NCI-H146 treated with DMSO at 0.1 percent for 48 hours (cell line): ENCODE results near the gene SLC24A4.

ENCODE experiments used
- DNase-seq: peaks from one replicate; lab custom pipeline; 2025; ENCODE audit not compliant: unreplicated experiment; lab: John Stamatoyannopoulos, UW

Gene SLC24A4

GRCh38 chr14:92514844-92515514, 192.0 kb downstream of the SLC24A4 start:
- no peak for DNase-seq

DNA sequence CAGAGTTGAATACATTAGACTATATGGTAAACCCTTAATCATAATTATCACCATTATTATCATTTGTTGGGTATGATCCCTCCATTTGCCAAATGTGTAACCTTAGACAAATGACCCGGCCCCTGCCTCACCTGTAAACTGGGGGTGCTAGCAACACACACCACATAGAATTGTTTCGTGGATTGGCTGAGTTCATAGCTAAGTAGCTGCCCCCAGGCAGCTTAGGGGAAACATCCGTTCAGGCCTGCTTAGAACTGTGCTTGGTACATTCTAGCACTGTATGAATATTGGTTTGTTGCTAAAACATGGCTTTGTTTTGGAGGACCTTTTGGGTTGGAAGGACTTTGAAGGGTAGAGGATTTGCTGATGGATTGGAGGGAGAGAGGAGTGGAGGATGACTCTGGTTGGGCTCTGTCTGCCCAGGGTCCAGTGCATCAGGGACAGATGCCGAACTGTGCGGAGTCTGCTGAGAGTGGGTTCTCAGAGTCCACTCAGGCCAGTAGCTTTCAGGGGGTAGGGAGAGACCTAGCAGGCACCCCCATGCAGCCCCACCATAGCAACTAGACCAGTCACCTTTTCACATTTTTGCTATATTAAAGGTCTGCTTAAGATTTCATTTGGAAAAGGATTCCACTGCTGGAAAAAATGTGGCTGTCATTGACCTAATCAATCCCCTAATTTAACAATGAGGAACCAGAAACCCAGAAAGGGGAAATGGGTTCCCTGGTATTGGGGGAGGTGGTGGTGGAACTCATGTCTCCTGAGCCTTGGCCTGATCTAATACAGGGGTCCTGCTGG, 192.8 kb downstream of the SLC24A4 start:
- no peak for DNase-seq

DNA sequence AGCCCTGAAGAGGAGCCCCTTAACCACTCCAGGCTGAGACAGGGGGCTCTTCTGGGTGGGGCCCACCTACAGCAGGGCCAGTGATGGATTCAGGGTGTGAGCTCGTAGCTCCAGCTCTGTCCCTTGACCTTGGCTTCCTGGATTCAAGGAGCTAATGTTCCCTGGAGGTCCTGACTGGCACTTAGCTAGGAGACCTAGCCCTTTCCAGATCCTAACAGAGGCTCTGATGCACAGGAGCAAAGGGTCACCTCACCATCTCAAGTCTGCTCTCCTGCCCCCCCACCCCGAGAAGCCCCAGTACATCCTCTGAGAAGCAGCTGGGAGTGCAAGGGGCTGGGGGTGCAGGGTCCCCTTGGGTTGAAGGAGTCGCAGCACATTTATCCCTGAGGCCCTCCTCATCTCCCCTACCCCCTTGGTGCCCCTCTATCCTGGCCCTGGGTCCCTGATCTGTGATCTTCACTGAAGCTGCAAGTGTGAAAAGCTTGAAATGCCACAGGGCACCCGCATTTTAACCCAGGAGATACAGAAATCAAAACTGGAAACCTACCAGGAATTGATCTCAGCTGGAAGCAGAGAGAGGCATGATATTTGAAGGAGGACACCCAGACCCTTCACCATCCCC, 193.5 kb downstream of the SLC24A4 start:
- no peak for DNase-seq

GRCh38 chr14:92516966-92517506, 194.1 kb downstream of the SLC24A4 start:
- DNase-seq = no peak

GRCh38 chr14:92517761-92518160, 194.8 kb downstream of the SLC24A4 start:
- DNase-seq = no peak

GRCh38 chr14:92519246-92520101, 196.5 kb downstream of the SLC24A4 start:
- no peak for DNase-seq

GRCh38 chr14:92520102-92521057, 197.4 kb downstream of the SLC24A4 start:
- DNase-seq = no peak

DNA sequence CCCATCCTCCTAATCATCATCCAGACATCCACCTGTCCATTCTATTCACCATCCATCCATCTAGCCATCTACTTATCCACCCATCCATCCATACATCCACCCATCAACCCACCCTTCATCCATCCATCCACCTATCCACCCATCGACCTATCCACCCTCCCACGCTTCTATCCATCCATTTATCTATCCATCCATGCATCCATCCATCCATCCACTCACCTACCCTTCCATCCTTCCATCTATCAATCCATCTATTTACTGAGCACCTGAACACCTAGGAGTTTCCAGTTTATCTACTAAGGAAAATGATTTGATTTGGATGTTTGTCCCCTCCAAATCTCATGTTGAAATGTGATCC, 198.1 kb downstream of the SLC24A4 start:
- no peak for DNase-seq

GRCh38 chr14:92523752-92524151, 200.8 kb downstream of the SLC24A4 start:
- no peak for DNase-seq

DNA sequence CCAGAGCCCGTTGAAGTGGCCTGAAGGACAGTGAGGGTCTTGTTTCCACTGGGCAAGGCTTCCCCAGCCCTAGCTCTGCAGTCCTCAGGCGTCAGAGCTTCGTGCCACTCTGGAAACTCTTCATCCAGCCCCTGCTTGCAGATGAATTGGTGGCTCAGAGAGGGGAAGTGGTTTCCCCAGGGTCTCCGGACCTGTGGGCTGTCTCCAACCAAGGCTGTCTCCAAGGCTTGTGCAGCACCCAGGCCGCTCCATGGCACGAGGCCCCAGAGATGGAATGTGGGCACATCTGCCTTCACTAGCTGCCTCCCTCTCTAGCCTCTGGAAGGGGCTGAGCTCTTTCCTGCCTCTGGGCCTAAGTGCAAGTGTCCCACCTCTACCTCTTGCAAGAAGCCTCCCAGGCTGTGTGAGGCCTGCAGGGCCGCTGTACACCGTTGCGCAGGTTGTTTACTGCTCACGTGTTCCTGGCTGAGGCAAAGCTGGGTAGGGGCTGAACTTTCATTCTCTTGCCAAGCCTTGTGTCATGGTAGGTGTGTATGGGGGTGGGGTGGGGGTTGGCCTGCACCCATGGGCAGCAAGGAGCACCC, 201.7 kb downstream of the SLC24A4 start:
- DNase-seq = no peak

DNA sequence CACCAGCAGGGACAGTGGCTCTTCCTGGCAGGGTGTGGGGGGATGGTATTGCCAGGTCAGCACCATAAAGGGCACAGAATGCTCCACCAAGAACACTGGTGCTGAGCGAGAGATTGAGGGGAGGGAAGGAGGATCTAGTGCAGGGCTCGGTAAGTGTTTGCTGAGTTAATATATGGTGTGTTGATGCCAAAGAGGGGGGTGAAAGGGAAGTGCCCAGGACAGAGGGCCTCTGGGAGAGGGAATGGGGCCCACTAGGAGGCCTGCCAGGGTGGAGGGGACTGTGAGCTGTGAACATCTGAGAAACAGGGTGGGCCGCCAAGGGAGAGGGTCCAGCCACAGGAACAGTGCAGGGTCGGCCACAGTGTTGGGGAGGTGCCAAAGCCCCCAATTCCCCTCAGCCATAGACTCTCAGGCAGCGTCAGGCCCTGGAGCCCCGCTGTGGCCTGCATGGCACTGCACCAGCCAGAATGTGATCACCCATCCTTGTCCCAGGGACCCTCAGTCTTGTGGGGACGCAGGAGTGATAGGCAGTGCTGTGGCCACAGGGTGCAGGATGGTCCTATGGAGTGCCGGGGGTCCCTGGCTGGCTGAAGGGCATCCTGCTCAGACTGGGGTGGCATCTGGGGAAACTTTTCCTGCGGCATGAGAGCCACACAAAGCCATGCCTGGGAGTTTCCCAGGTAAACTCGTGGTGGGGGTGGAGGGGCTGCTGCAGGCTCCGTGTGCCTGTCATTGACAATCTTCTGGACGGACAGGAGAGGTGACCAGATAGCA, 202.5 kb downstream of the SLC24A4 start:
- no peak for DNase-seq

DNA sequence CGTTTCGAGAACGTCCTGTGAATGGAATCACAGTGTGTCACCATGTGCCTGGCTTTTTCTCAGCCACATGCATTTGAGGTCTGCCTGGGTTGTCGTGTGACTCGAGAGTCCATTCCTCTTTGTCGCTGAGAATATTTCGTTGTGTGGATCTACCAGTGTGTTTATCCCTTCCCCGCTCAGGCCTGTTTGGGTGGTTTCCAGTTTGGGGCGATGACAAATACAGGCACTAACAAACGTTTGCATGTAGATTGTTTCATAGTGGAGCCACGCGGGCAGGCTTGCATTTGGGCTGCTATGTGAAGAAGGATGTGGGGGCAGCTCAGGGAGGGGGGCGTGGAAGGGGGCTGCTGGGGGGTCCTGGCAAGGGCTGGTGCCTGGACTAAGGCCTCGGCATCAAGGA, 204.8 kb downstream of the SLC24A4 start:
- DNase-seq = no peak

DNA sequence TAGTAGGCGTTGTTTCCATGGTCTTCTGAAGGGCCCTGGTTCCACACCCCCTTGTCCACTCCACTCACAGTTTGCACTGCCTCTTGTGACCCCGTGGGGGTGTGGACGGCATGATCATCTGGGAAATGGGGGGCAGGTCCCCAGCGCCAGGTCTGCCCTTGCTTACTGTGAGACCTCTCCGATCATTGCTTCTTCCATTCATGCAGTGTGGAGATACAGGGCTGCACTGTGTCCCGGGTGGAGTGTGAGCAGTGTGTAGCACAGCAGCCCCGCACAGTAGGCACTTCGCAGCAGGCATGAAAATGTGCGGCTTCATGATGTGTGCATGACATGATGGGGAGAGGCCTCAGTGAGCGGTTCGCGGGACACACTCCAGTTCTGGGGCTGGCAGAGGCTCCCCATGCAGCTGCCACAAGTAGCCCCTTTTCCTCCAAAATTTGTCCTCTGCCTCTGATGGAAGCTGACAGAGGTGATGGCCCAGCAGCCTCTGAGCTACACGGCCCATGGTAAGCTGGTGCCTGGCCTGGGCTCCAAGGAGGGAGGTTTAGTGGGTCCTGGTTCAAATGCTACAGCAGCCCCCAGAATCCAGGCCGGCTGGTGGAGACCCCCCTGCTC, 205.6 kb downstream of the SLC24A4 start:
- DNase-seq = no peak

DNA sequence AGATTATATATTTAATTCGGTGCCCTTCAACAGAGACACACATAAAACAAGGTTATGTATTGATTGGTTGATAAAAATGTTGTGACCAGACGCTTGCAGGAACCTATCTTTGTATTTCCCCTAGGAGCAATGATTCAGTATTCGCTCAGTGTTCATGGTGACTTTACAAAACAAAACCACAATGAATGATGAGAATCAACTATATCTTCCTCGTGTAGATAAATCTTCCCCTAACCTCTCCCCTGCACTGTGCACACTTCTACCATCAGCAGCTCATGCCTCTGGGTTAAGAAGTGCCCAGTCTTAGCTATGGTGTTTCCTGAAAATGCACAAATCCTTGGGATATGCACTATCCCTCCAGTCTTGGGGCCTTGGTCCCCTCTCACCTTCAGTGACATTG, 206.9 kb downstream of the SLC24A4 start:
- DNase-seq = no peak

DNA sequence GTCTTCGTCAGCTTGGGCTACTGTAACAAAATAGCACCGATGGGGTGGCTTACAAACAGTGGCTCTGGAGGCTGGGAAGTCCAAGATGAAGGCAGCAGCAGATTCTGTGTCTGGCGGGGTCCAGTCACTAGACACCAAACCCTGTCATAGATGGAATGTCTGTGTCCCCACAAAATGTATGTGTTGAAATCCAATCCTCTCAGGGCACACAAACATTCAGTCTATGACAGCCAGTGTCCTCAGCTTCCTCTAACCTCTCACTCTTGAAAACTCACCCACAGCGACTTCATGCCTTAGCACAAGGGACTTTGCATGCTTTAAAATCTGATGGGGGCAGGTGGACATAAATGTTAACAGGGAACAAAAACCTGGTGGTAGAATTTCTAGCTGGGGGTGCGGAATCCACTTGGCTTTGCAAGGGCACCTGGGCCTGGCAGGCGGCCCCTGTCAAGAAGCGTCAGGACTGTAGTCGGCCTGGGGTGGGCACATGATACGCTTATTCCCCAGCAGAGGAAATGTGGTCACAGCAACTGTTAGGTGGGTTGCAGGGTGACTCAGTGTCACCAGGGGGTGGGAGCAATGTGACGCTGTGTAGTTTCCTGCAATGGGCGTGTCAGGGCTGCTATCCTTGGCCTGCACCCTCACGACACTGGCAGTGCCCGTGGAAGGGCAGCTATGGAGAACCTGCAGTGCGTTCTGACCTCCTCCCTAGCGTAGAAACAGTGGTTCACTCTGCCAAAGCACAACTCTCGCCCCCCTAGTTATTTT, 208.3 kb downstream of the SLC24A4 start:
- DNase-seq = no peak

- no peak for DNase-seq
Measured at GRCh38 chr14:92532490-92533163, 209.7 kb downstream of the SLC24A4 start.
